ENCODE results near the gene BSND.

The BSND gene

GRCh38 chr1:55051621-55052020, 52.9 kb downstream of the BSND start:
- Histone ChIP-seq H3K9me3 (ENCODE audit: control insufficient read depth, insufficient read depth, low read depth, low read length) (no peaks in the 10 kb centered on the region), H3K27ac (ENCODE audit: extremely low read depth, low read depth, low read length) (no peak overlapping the region), H3K4me1 (ENCODE audit: control insufficient read depth, insufficient read depth, low read length) (no peaks in the 10 kb centered on the region), H3K36me3 (ENCODE audit: control insufficient read depth in 2 of 2, insufficient read depth in 1 of 2, low read length in 2 of 2) (no peaks in the 10 kb centered on the region), H3K4me3 (ENCODE audit: low read depth, low read length) (no peak overlapping the region)
- ChIA-PET POLR2A (no interaction called here), CTCF (interaction anchor here (0.6 to 1.0 kb wide), 3 partner anchors 30 to 907 kb away, joined by 3 to 4 read pairs (median 3); no protein-coding TSS in a partner anchor)
- TF ChIP-seq ZNF670 (tag by site-specific recombination; IDR thresholded peaks at IDR 0.05; ENCODE audit: low read depth) (no peak), ZBTB1 (tag by site-specific recombination; IDR thresholded peaks at IDR 0.05) (no peak), ZFHX2 (tag by site-specific recombination; conservative IDR thresholded peaks at IDR 0.05) (no peak), ZNF560 (tag by site-specific recombination; IDR thresholded peaks at IDR 0.05; ENCODE audit: borderline replicate concordance) (no peak), ZNF677 (tag by site-specific recombination; IDR thresholded peaks at IDR 0.05) (no peak)

GRCh38 chr1:55052221-55053142, 53.7 kb downstream of the BSND start:
- Histone ChIP-seq H3K36me3 (ENCODE audit: control insufficient read depth in 2 of 2, insufficient read depth in 1 of 2, low read length in 2 of 2) (no peaks in the 10 kb centered on the region), H3K9me3 (ENCODE audit: control insufficient read depth, insufficient read depth, low read depth, low read length) (no peaks in the 10 kb centered on the region), H3K27ac (ENCODE audit: extremely low read depth, low read depth, low read length) (no peak overlapping the region), H3K4me1 (ENCODE audit: control insufficient read depth, insufficient read depth, low read length) (no peaks in the 10 kb centered on the region), H3K4me3 (ENCODE audit: low read depth, low read length) (no peak overlapping the region)
- POLR2A ChIA-PET = no interaction called here
- TF ChIP-seq ZSCAN16 (tag by site-specific recombination; IDR thresholded peaks at IDR 0.05) = no peak
- no peak for TF ChIP-seq SALL2 (tag by site-specific recombination; IDR thresholded peaks at IDR 0.05; ENCODE audit: borderline replicate concordance)
- TF ChIP-seq KLF7 (tag by site-specific recombination; IDR thresholded peaks at IDR 0.05; ENCODE audit: borderline replicate concordance) = no peak
- TF ChIP-seq KLF8 (tag by site-specific recombination; IDR thresholded peaks at IDR 0.05) = no peak
- no peak for TF ChIP-seq ZNF677 (tag by site-specific recombination; IDR thresholded peaks at IDR 0.05)
- TF ChIP-seq ZNF544 (tag by site-specific recombination; IDR thresholded peaks at IDR 0.05) = no peak
- no peak for TF ChIP-seq PBX3 (CRISPR knock-in tag; IDR thresholded peaks at IDR 0.05)
- no peak for TF ChIP-seq ZNF621 (tag by site-specific recombination; IDR thresholded peaks at IDR 0.05)
- TF ChIP-seq ZNF555 (tag by site-specific recombination; conservative IDR thresholded peaks at IDR 0.05) = no peak
- TF ChIP-seq ZNF148 (tag by site-specific recombination; IDR thresholded peaks at IDR 0.05; ENCODE audit: borderline replicate concordance) = no peak
- no peak for TF ChIP-seq ZNF692 (tag by site-specific recombination; IDR thresholded peaks at IDR 0.05)
- TF ChIP-seq ZNF513 (tag by site-specific recombination; IDR thresholded peaks at IDR 0.05) = no peak
- no peak for TF ChIP-seq ZNF639 (tag by site-specific recombination; IDR thresholded peaks at IDR 0.05)
- TF ChIP-seq ZSCAN18 (tag by site-specific recombination; IDR thresholded peaks at IDR 0.05) = no peak
- CTCF ChIA-PET = interaction anchor here (1.0 kb wide), 1 partner anchor 31 kb away, joined by 3 read pairs; no protein-coding TSS in a partner anchor

Data from HEK293 (cell line).